ENCODE data around the gene TTC17. TPM values are rescaled to one million over a fixed set of nuclear protein-coding genes. Genes with fewer than 3 reads are reported as not detected.

TTC17 gene
- polyA plus RNA-seq, 1 experiment = 104 TPM

- 0 out of 2 replicates have a peak, but pooled peaks have one; percentile 8 for TF ChIP-seq CTCF (IDR thresholded peaks at IDR 0.05; ENCODE audit: insufficient read depth, low read depth, low read length)
- CTCF ChIA-PET = interaction anchor here (1.1 to 2.4 kb wide), 4 partner anchors 9 to 348 kb away, joined by 3 to 12 read pairs (median 4); no protein-coding TSS in a partner anchor
- H3K27me3 ChIP-seq (ENCODE audit: control insufficient read depth, insufficient read depth, low read length) = no peaks in the 10 kb centered on the region
- no peak for DNase-seq (ENCODE audit: low read depth)
- no peaks in the 10 kb centered on the region for H3K36me3 ChIP-seq (ENCODE audit: control insufficient read depth, insufficient read depth, low read length)
- POLR2A ChIA-PET = no interaction called here
- H3K4me3 ChIP-seq (ENCODE audit: low read depth, low read length) = no peak overlapping the region
Observed at GRCh38 chr11:43503417-43503816, 144.7 kb downstream of the TTC17 start.

GRCh38 chr11:43504316-43504950 lies 145.7 kb downstream of the TTC17 start:
- Histone ChIP-seq H3K4me3 (ENCODE audit: low read depth, low read length) (no peak overlapping the region), H3K36me3 (ENCODE audit: control insufficient read depth, insufficient read depth, low read length) (no peaks in the 10 kb centered on the region), H3K27me3 (ENCODE audit: control insufficient read depth, insufficient read depth, low read length) (no peaks in the 10 kb centered on the region)
- CTCF ChIA-PET = interaction anchor here (0.6 to 2.4 kb wide), 5 partner anchors 13 to 347 kb away, joined by 3 to 12 read pairs (median 3); no protein-coding TSS in a partner anchor
- POLR2A ChIA-PET = no interaction called here
- no peak for DNase-seq (ENCODE audit: low read depth)
- peak; percentile 30; the same call in 1 of the 2 replicates for TF ChIP-seq CTCF (IDR thresholded peaks at IDR 0.05; ENCODE audit: insufficient read depth, low read depth, low read length)

GRCh38 chr11:43505171-43505570 lies 146.5 kb downstream of the TTC17 start:
- no peaks in the 10 kb centered on the region for H3K27me3 ChIP-seq (ENCODE audit: control insufficient read depth, insufficient read depth, low read length)
- DNase-seq (ENCODE audit: low read depth) = no peak
- no peak overlapping the region for H3K4me3 ChIP-seq (ENCODE audit: low read depth, low read length)
- ChIA-PET POLR2A (no interaction called here), CTCF (interaction anchor here (0.8 to 2.4 kb wide), 4 partner anchors 13 to 347 kb away, joined by 3 to 12 read pairs (median 4); no protein-coding TSS in a partner anchor)
- TF ChIP-seq CTCF (IDR thresholded peaks at IDR 0.05; ENCODE audit: insufficient read depth, low read depth, low read length) = no peak
- no peaks in the 10 kb centered on the region for H3K36me3 ChIP-seq (ENCODE audit: control insufficient read depth, insufficient read depth, low read length)

GRCh38 chr11:43507171-43507570 lies 148.5 kb downstream of the TTC17 start:
- no peak for DNase-seq (ENCODE audit: low read depth)
- Histone ChIP-seq H3K4me3 (ENCODE audit: low read depth, low read length) (no peak overlapping the region), H3K27me3 (ENCODE audit: control insufficient read depth, insufficient read depth, low read length) (no peaks in the 10 kb centered on the region), H3K36me3 (ENCODE audit: control insufficient read depth, insufficient read depth, low read length) (no peaks in the 10 kb centered on the region)
- ChIA-PET POLR2A (no interaction called here), CTCF (no interaction called here)
- TF ChIP-seq CTCF (IDR thresholded peaks at IDR 0.05; ENCODE audit: insufficient read depth, low read depth, low read length) = no peak

GRCh38 chr11:43508511-43508918 lies 149.8 kb downstream of the TTC17 start:
- ChIA-PET CTCF (interaction anchor here (1.0 to 1.3 kb wide), 2 partner anchors 10 to 11 kb away, joined by 3 read pairs; no protein-coding TSS in a partner anchor), POLR2A (no interaction called here)
- Histone ChIP-seq H3K27me3 (ENCODE audit: control insufficient read depth, insufficient read depth, low read length) (no peaks in the 10 kb centered on the region), H3K4me3 (ENCODE audit: low read depth, low read length) (no peak overlapping the region), H3K36me3 (ENCODE audit: control insufficient read depth, insufficient read depth, low read length) (no peaks in the 10 kb centered on the region)
- peak; percentile 4 for DNase-seq (ENCODE audit: low read depth)
- TF ChIP-seq CTCF (IDR thresholded peaks at IDR 0.05; ENCODE audit: insufficient read depth, low read depth, low read length) = no peak
